ENCODE results near the gene USP5. TPM values are rescaled to one million over a fixed set of nuclear protein-coding genes. Genes with fewer than 3 reads are reported as not detected.

The USP5 gene
- polyA plus RNA-seq, 1 donor, result 49.7 TPM

GRCh38 chr12:6832125-6832524 lies 19.8 kb upstream of the USP5 start:
- WGBS (ENCODE audit: insufficient coverage, low lambda C conversion rate), result no CpG with 5 or more reads among the region's 4 CpGs
- no peak overlapping the region for H3K4me3 ChIP-seq (ENCODE audit: low read length)
- H3K27ac ChIP-seq (ENCODE audit: low read length), result no peak overlapping the region
- DNase-seq, result no peak
- no peaks in the 10 kb centered on the region for H3K9me3 ChIP-seq (ENCODE audit: control insufficient read depth, low read depth, low read length)
- peaks cover 32% of the 10 kb centered on the region for H3K36me3 ChIP-seq (ENCODE audit: control insufficient read depth, insufficient read depth, low read length)
- no peaks in the 10 kb centered on the region for H3K27me3 ChIP-seq (ENCODE audit: control insufficient read depth, insufficient read depth, low read length)
- H3K4me1 ChIP-seq (ENCODE audit: control insufficient read depth, insufficient read depth, low read length), result peaks cover 20% of the 10 kb centered on the region

- H3K9me3 ChIP-seq (ENCODE audit: control insufficient read depth, low read depth, low read length), result no peaks in the 10 kb centered on the region
- no CpG with 5 or more reads among the region's 6 CpGs for WGBS (ENCODE audit: insufficient coverage, low lambda C conversion rate)
- no peaks in the 10 kb centered on the region for H3K27me3 ChIP-seq (ENCODE audit: control insufficient read depth, insufficient read depth, low read length)
- H3K27ac ChIP-seq (ENCODE audit: low read length), result peak overlapping the region; percentile 59
- H3K4me1 ChIP-seq (ENCODE audit: control insufficient read depth, insufficient read depth, low read length), result peaks cover 12% of the 10 kb centered on the region
- H3K36me3 ChIP-seq (ENCODE audit: control insufficient read depth, insufficient read depth, low read length), result peaks cover 44% of the 10 kb centered on the region
- H3K4me3 ChIP-seq (ENCODE audit: low read length), result no peak overlapping the region
- DNase-seq, result no peak
Measured at GRCh38 chr12:6833189-6833890, 18.6 kb upstream of the USP5 start.

- peak overlapping the region; percentile 59 for H3K27ac ChIP-seq (ENCODE audit: low read length)
- H3K36me3 ChIP-seq (ENCODE audit: control insufficient read depth, insufficient read depth, low read length), result peaks cover 53% of the 10 kb centered on the region
- no peak overlapping the region for H3K4me3 ChIP-seq (ENCODE audit: low read length)
- peak; percentile 46 to 76 for DNase-seq
- no CpG with 5 or more reads among the region's 1 CpG for WGBS (ENCODE audit: insufficient coverage, low lambda C conversion rate)
- no peaks in the 10 kb centered on the region for H3K27me3 ChIP-seq (ENCODE audit: control insufficient read depth, insufficient read depth, low read length)
- peaks cover 12% of the 10 kb centered on the region for H3K4me1 ChIP-seq (ENCODE audit: control insufficient read depth, insufficient read depth, low read length)
- no peaks in the 10 kb centered on the region for H3K9me3 ChIP-seq (ENCODE audit: control insufficient read depth, low read depth, low read length)
Measured at GRCh38 chr12:6834254-6834653, 17.7 kb upstream of the USP5 start.

- Histone ChIP-seq H3K36me3 (ENCODE audit: control insufficient read depth, insufficient read depth, low read length) (peaks cover 58% of the 10 kb centered on the region), H3K9me3 (ENCODE audit: control insufficient read depth, low read depth, low read length) (no peaks in the 10 kb centered on the region), H3K4me3 (ENCODE audit: low read length) (no peak overlapping the region), H3K27ac (ENCODE audit: low read length) (peak overlapping the region; percentile 36), H3K4me1 (ENCODE audit: control insufficient read depth, insufficient read depth, low read length) (peaks cover 15% of the 10 kb centered on the region), H3K27me3 (ENCODE audit: control insufficient read depth, insufficient read depth, low read length) (no peaks in the 10 kb centered on the region)
- WGBS (ENCODE audit: insufficient coverage, low lambda C conversion rate), result 100% methylated on average over 3 of the region's 5 CpGs
- no peak for DNase-seq
Measured at GRCh38 chr12:6834873-6835272, 17.1 kb upstream of the USP5 start.

- DNase-seq, result no peak
- Histone ChIP-seq H3K9me3 (ENCODE audit: control insufficient read depth, low read depth, low read length) (no peaks in the 10 kb centered on the region), H3K4me1 (ENCODE audit: control insufficient read depth, insufficient read depth, low read length) (peaks cover 16% of the 10 kb centered on the region), H3K4me3 (ENCODE audit: low read length) (no peak overlapping the region), H3K27ac (ENCODE audit: low read length) (no peak overlapping the region), H3K36me3 (ENCODE audit: control insufficient read depth, insufficient read depth, low read length) (peaks cover 47% of the 10 kb centered on the region), H3K27me3 (ENCODE audit: control insufficient read depth, insufficient read depth, low read length) (no peaks in the 10 kb centered on the region)
- no CpG with 5 or more reads among the region's 16 CpGs for WGBS (ENCODE audit: insufficient coverage, low lambda C conversion rate)
Measured at GRCh38 chr12:6836851-6837250, 15.1 kb upstream of the USP5 start.

- Histone ChIP-seq H3K36me3 (ENCODE audit: control insufficient read depth, insufficient read depth, low read length) (peaks cover 42% of the 10 kb centered on the region), H3K4me3 (ENCODE audit: low read length) (no peak overlapping the region), H3K27ac (ENCODE audit: low read length) (no peak overlapping the region), H3K4me1 (ENCODE audit: control insufficient read depth, insufficient read depth, low read length) (peaks cover 16% of the 10 kb centered on the region), H3K27me3 (ENCODE audit: control insufficient read depth, insufficient read depth, low read length) (no peaks in the 10 kb centered on the region), H3K9me3 (ENCODE audit: control insufficient read depth, low read depth, low read length) (no peaks in the 10 kb centered on the region)
- WGBS (ENCODE audit: insufficient coverage, low lambda C conversion rate), result no CpG with 5 or more reads among the region's 26 CpGs
- no peak for DNase-seq
Measured at GRCh38 chr12:6837370-6838060, 14.4 kb upstream of the USP5 start.

- H3K27ac ChIP-seq (ENCODE audit: low read length), result no peak overlapping the region
Measured at GRCh38 chr12:6838854-6839253, 13.1 kb upstream of the USP5 start.

GRCh38 chr12:6839482-6840201 lies 12.3 kb upstream of the USP5 start:
- Histone ChIP-seq H3K4me1 (ENCODE audit: control insufficient read depth, insufficient read depth, low read length) (peaks cover 17% of the 10 kb centered on the region), H3K4me3 (ENCODE audit: low read length) (no peak overlapping the region), H3K27ac (ENCODE audit: low read length) (no peak overlapping the region), H3K36me3 (ENCODE audit: control insufficient read depth, insufficient read depth, low read length) (peaks cover 45% of the 10 kb centered on the region), H3K9me3 (ENCODE audit: control insufficient read depth, low read depth, low read length) (no peaks in the 10 kb centered on the region), H3K27me3 (ENCODE audit: control insufficient read depth, insufficient read depth, low read length) (no peaks in the 10 kb centered on the region)
- WGBS (ENCODE audit: insufficient coverage, low lambda C conversion rate), result no CpG with 5 or more reads among the region's 10 CpGs
- peak in 1 of 2 donors; percentile 42 for DNase-seq

More at GRCh38 chr12:6838854-6839253, 13.1 kb upstream of the USP5 start:
- DNase-seq, result no peak
- WGBS (ENCODE audit: insufficient coverage, low lambda C conversion rate), result no CpG with 5 or more reads among the region's 16 CpGs
- Histone ChIP-seq H3K9me3 (ENCODE audit: control insufficient read depth, low read depth, low read length) (no peaks in the 10 kb centered on the region), H3K36me3 (ENCODE audit: control insufficient read depth, insufficient read depth, low read length) (peaks cover 41% of the 10 kb centered on the region), H3K4me3 (ENCODE audit: low read length) (no peak overlapping the region), H3K4me1 (ENCODE audit: control insufficient read depth, insufficient read depth, low read length) (peaks cover 18% of the 10 kb centered on the region), H3K27me3 (ENCODE audit: control insufficient read depth, insufficient read depth, low read length) (no peaks in the 10 kb centered on the region)

- Histone ChIP-seq H3K27me3 (ENCODE audit: control insufficient read depth, insufficient read depth, low read length) (no peaks in the 10 kb centered on the region), H3K4me1 (ENCODE audit: control insufficient read depth, insufficient read depth, low read length) (peaks cover 17% of the 10 kb centered on the region), H3K4me3 (ENCODE audit: low read length) (no peak overlapping the region), H3K36me3 (ENCODE audit: control insufficient read depth, insufficient read depth, low read length) (peaks cover 50% of the 10 kb centered on the region), H3K9me3 (ENCODE audit: control insufficient read depth, low read depth, low read length) (no peaks in the 10 kb centered on the region), H3K27ac (ENCODE audit: low read length) (no peak overlapping the region)
- DNase-seq, result no peak
- WGBS (ENCODE audit: insufficient coverage, low lambda C conversion rate), result no CpG with 5 or more reads among the region's 1 CpG
Measured at GRCh38 chr12:6840330-6840729, 11.6 kb upstream of the USP5 start.

- H3K36me3 ChIP-seq (ENCODE audit: control insufficient read depth, insufficient read depth, low read length), result peaks cover 56% of the 10 kb centered on the region
- H3K27ac ChIP-seq (ENCODE audit: low read length), result no peak within 1 kb of the TSS
- H3K27me3 ChIP-seq (ENCODE audit: control insufficient read depth, insufficient read depth, low read length), result no peaks in the 10 kb centered on the region
- H3K9me3 ChIP-seq (ENCODE audit: control insufficient read depth, low read depth, low read length), result no peaks in the 10 kb centered on the region
- DNase-seq, result no peak
- H3K4me3 ChIP-seq (ENCODE audit: low read length), result no peak within 1 kb of the TSS
- WGBS (ENCODE audit: insufficient coverage, low lambda C conversion rate), result no CpG with 5 or more reads among the region's 24 CpGs
- H3K4me1 ChIP-seq (ENCODE audit: control insufficient read depth, insufficient read depth, low read length), result peaks cover 13% of the 10 kb centered on the region
Measured at GRCh38 chr12:6840761-6841515, 11.0 kb upstream of the USP5 start, which contains the start of gene GNB3. GNB3 (plus strand) TSS chr12:6840925; CDS start chr12:6841288, 363 bp downstream.
